Measurements from ENCODE around the gene WDR27.

Gene WDR27

DNA sequence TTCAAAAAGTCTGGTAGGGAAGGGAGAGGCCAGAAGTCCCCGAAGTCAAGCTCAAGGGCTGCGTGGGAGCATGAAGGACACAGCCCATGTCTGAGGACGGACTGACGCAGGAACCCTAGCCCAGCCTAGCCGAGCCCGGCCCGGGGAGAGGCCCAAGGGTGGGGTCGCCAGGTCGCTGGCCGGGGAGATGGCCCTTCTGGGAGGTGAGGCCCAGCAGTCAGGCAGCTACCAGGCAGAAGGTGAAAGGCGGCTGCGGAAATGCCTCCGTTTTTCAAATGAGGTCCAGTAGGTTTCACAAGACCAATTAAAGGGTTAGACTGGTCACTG, 44.6 kb downstream of the WDR27 start:
- TF ChIP-seq, protein P1, sequence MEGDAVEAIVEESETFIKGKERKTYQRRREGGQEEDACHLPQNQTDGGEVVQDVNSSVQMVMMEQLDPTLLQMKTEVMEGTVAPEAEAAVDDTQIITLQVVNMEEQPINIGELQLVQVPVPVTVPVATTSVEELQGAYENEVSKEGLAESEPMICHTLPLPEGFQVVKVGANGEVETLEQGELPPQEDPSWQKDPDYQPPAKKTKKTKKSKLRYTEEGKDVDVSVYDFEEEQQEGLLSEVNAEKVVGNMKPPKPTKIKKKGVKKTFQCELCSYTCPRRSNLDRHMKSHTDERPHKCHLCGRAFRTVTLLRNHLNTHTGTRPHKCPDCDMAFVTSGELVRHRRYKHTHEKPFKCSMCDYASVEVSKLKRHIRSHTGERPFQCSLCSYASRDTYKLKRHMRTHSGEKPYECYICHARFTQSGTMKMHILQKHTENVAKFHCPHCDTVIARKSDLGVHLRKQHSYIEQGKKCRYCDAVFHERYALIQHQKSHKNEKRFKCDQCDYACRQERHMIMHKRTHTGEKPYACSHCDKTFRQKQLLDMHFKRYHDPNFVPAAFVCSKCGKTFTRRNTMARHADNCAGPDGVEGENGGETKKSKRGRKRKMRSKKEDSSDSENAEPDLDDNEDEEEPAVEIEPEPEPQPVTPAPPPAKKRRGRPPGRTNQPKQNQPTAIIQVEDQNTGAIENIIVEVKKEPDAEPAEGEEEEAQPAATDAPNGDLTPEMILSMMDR (IDR thresholded peaks at IDR 0.05; ENCODE audit: borderline replicate concordance, insufficient read depth, low read depth, low read length) = no peak
- H3K4me3 ChIP-seq (ENCODE audit: low read depth, low read length) = no peak overlapping the region

DNA sequence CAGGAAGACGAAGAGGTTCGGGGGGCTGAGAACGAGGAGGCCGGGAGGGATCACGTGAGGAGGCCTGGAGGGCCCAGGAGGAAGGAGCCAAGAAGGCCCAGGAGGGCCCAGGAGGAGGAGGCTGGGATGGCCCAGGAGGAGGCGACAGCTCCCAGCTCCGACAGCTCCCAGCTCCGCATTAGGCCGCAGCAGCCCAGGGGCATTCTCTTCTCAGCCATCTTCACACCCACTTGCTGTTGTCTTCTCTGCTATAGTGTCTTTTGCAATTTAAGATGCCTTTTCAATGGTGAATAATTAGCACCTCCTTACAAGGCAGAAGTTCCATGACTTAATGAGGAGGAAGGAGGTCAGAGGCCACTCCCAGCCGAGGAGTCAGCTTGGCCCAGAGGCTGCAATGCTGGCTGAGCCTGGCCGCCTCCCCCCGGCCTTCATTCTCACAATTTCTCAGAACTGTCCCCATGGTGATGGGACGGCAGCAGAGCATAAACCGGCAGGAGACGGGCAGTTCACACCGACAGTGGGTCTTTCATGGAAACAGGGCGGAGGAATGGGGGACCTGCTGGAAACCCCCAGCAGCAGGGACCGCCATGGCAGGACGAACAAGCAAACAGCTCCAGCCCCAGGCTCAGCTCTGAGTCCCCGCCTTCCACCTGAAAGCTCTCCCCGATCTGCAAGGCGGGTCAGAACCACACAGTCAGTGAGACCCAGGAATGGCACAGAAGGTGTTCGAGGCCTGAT, 45.1 kb downstream of the WDR27 start:
- TF ChIP-seq, protein P1 (IDR thresholded peaks at IDR 0.05; ENCODE audit: borderline replicate concordance, insufficient read depth, low read depth, low read length) = no peak
- no peak overlapping the region for H3K4me3 ChIP-seq (ENCODE audit: low read depth, low read length)

DNA sequence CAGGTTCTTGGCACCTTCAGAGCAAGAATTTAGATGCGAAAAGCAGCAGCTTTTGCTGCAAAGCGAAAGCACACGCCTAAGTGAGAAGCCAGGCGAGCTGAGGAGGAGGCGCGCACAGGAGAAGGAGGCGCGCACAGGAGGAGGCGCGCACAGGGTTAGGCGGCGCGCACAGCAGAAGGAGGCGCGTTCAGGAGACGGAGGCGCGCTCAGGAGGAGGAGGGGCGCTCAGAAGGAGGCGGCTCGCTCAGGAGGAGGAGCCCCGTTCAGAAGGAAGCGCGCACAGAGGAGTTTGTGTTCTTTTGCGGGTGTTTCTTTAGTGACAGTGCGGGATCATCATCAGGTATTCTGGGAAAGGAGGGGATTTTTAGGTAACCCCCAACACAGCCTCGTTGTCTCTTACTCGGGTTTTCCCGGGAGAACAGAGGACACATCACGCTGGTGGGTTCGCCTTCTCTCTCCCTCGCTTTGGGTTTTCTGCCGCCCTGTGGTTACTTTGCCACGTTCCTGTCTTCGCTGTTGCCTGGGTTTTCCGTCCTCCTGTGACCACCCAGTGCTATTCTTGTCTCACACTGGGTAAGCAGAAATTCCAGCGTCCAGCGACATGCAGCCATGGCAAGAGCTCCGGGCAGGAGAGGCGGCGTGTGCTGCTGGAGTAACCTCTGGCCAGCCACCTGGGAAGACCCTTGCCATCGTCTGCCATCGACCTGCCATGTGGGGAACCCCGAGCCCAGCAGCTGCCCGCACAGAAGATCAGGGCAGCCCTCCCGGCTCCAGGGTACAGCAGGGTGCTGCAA, 47.0 kb downstream of the WDR27 start:
- TF ChIP-seq, protein P1 (IDR thresholded peaks at IDR 0.05; ENCODE audit: borderline replicate concordance, insufficient read depth, low read depth, low read length) = no peak
- H3K4me3 ChIP-seq (ENCODE audit: low read depth, low read length) = peak overlapping the region; percentile 32

DNA sequence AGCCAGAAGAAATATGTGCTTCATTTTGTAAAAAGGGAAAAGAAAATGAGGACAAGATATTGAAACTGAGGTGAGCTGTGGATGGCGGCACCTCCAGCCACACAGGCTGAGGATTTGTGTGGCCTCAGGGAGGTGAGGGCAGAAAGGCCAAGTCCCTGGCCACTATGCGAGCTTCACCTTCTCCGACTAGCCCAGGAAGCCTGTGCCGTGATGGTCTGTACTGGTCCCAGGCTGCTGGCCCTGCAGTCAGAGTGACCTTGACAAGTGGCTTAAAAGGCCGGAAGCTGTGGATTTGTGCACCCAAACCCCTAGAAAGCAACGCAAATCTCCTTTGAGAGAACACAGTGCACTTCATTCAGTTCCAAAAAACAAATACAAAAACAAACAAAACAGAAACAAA, 48.1 kb downstream of the WDR27 start:
- no peak overlapping the region for H3K4me3 ChIP-seq (ENCODE audit: low read depth, low read length)

DNA sequence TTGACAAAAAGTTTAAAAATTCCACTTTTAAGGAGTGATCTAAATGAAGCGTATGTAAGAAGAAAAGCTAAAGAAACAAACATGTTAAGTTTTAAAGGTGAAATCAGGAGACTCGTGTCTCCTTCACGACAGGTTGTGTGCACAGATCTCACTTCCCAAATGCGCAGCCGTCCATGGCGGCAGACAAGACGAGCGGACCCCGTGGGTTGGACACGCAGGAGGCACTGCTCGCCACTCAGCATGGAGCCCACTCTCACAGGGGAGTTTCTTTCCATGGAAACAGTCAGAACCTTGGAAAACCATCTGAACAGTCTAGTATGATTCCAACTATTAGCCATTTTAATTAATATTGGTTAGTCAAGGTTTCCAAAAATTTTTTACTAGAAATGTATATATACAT, 48.9 kb downstream of the WDR27 start:
- H3K4me3 ChIP-seq (ENCODE audit: low read depth, low read length) = no peak overlapping the region
- TF ChIP-seq, protein P1 (IDR thresholded peaks at IDR 0.05; ENCODE audit: borderline replicate concordance, insufficient read depth, low read depth, low read length) = no peak

More for the DNA sequence above, 48.1 kb downstream of the WDR27 start:
- TF ChIP-seq, protein P1 (IDR thresholded peaks at IDR 0.05; ENCODE audit: borderline replicate concordance, insufficient read depth, low read depth, low read length) = no peak

DNA sequence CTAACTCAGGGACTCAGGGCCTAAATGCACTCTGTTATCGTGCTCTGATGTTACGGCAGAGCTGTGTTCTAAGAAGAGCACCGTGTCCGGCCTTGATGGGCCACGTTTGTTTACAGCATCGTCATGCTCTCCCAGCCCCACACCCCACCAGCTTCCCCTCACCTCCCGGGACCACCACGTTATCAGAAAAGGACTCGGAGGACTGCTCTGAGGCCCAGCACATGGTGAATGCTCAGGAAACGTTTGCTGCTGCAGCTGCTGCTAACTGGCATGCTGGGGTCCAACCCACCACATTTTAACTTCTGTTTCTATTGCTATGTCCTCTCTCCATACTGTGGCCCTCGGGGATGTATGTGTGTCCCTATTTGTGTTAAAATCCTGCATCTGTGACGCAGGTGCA, 50.3 kb downstream of the WDR27 start:
- TF ChIP-seq, protein P1 (IDR thresholded peaks at IDR 0.05; ENCODE audit: borderline replicate concordance, insufficient read depth, low read depth, low read length) = no peak

DNA sequence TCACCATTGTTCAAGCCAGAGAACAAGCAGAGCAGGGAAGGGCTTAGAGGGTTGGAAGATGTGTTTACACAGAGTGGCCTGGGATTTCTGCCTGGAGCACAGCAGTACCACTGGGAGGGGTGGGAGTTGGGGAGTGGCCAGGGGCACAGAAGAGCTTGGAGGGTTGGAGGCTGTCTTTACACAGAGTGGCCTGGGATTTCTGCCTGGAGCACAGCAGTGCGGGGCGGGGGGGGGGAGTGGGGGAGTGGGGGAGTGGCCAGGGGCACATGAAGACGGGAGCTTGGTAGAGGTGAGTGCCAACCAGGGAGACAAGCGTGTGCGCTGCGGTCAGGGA, 50.9 kb downstream of the WDR27 start:
- H3K4me3 ChIP-seq (ENCODE audit: low read depth, low read length) = no peak overlapping the region
- TF ChIP-seq, protein P1 (IDR thresholded peaks at IDR 0.05; ENCODE audit: borderline replicate concordance, insufficient read depth, low read depth, low read length) = no peak

More for the DNA sequence above, 50.3 kb downstream of the WDR27 start:
- H3K4me3 ChIP-seq (ENCODE audit: low read depth, low read length) = no peak overlapping the region

Data from GM12875 (cell line).